G401.6 (cell line): Measurements from ENCODE around the gene ARFGEF3.
"Not testable (repeated sequence)": the region's sequence is repeated elsewhere in the genome, so short reads cannot be mapped to it uniquely, and the experiment has no call there.

Experiments used
- FAIRE-seq: peaks from 2 replicates; lab custom pipeline; 2012; peaks lifted over from hg19 to GRCh38; lab: Jason Lieb, UNC

Gene ARFGEF3

GRCh38 chr6:138161338-138162110 lies at the start of gene ARFGEF3:
Gene ARFGEF3 (plus strand): TSS chr6:138161939. CDS start chr6:138162087, 148 bp downstream.
- no peak for FAIRE-seq

DNA sequence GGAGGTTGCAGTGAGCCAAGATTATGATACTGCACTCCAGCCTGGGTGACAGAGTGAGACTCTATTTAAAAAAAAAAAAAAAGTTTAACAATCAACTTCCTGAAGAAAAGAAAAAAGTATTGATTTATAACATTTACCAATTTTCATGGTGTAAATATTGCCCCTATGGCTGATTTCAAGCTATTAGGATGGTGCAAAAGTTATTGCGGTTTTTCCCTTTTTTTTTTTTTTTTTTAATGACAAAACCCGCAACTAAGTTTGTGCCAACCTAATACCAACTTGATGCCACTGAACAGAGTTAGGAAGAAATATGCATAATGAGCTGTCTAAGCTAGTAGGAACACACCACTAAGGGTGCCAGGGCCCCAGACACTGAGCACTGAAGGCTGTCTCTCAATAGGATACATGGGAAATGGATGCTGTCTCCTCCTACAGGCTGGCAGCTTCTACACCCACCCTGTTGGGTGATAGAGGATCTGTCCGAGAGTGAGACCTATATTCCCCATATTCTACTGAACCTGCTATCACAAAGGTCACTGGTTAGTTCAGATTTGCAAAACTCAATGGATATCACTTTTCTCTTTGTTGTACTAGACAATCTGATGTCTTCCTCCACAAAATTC lies 48.0 kb upstream of the ARFGEF3 start:
- no peak for FAIRE-seq

DNA sequence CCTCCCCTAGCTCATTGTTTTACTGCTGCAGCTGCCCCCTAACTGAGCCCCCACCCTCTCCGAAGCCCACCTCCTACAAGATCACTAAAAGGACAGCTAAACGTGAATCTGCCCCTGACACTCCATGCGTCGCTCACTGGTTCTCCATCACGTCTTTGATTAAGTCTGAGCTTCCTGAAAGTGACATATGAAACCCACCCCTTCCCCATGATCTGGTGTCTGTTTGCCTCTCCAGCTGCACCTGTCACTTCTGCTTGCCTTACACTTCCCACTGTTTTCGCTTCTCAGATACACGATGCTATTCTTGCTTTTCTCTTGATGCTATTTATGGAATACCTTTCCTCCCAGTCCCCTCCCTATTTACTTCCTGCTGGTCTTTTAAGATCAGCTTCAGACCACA lies 46.5 kb upstream of the ARFGEF3 start:
- FAIRE-seq, result no peak

DNA sequence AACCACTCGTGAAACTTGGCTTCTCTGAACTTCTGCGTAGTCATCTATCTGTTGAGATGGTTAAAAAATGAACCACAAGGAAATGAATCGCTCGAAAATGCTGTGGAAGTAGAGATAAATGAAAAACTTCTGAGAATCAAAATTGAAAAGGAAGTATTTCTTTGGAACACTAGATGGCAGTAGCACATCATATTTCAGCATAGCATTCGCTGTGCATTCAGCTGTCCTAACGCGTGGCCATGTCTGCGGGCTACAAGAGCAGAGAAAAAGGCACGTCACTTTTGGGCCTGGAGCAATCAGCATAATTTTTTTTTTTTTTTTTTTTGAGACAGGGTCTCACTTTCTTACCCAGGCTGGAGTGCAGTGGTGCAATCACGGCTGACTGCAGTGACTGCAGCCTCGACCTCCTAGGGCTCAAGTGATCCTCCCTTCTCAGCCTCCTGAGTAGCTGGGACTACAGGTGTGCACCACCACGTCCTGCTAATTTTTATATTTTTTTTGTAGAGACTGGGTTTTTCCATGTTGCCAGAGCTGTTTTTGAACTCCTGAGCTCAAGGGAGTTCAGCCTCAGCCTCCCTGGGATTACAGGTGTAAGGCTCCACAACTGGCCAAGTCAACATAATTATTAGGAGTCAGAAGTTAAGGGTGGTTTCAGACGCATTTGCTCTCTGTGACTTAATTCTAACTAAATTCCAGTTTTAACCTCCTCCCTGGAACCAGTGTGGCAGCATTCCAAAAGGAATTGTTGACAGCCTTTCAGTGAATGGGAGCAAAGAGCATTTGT lies 45.7 kb upstream of the ARFGEF3 start:
- FAIRE-seq, result peak; percentile 89

DNA sequence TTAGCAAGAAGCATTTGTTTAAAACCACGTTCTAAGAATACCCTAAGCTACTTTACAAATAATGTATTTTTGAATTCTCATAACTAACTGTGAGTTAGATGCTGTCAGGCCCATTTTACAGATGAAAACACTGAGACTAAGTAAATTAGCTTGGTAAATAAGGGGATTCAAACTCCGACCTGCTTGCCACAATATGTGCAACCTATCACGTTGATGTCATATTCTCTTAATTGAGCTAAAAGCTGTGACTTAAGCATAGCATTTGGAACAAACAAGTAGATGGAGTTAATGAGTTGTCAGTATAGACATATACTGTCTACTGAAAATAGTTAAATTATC lies 45.1 kb upstream of the ARFGEF3 start:
- no peak for FAIRE-seq

DNA sequence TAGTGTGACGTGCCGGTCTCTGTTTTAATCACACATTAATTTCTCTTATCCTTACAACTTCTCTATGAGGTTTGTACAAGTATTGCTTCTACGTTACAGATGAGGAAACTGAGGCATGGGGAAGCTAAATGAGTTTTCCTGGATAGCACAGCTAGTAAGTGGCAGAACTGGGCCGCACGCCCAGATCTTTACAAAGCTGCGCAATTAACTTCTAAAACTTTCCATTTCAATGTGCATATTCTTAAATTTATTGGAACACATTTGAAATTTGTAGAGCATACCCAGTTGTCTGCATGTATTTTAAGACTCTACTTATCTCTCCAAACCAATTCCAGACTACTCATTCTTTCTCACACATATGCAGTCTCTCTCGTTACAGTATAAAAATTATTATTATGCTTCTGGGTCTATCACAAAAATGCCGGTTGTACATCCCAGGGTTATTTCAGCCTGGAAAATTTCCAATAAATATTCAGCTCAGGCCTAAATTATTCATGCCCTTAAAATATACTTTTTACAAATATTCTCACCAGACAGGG lies 44.3 kb upstream of the ARFGEF3 start:
- no peak for FAIRE-seq

- not testable (repeated sequence) for FAIRE-seq
These were observed 42.5 kb upstream of the ARFGEF3 start for GRCh38 chr6:138119229-138119628.

DNA sequence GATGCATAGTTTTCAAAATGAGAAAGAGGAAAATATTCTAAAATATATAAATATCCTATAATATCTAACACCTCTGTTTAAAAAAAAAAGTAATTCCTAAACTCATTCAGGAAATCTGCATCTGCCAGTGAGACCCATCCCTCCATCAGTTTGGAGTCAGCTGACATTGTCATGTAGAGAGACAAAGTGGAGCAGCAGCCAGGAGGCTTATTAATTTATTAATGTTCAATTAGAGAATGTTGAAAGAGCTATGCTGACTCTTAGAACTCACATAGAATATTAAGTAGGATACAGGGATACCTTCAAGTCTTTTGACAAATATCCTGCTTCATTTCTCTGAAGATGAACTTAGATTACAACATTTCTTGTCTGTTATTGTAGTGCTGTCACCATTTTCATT lies 41.8 kb upstream of the ARFGEF3 start:
- FAIRE-seq, result no peak

- no peak for FAIRE-seq
These were observed 37.6 kb upstream of the ARFGEF3 start for GRCh38 chr6:138124096-138124495.

- no peak for FAIRE-seq
These were observed 33.6 kb upstream of the ARFGEF3 start for GRCh38 chr6:138128096-138128495.

GRCh38 chr6:138129190-138129589 lies 32.5 kb upstream of the ARFGEF3 start:
- no peak for FAIRE-seq

- no peak for FAIRE-seq
These were observed 18.9 kb upstream of the ARFGEF3 start for GRCh38 chr6:138142806-138143205.

GRCh38 chr6:138145402-138145801 lies 16.3 kb upstream of the ARFGEF3 start:
- no peak for FAIRE-seq

GRCh38 chr6:138146544-138146943 lies 15.2 kb upstream of the ARFGEF3 start:
- no peak for FAIRE-seq

DNA sequence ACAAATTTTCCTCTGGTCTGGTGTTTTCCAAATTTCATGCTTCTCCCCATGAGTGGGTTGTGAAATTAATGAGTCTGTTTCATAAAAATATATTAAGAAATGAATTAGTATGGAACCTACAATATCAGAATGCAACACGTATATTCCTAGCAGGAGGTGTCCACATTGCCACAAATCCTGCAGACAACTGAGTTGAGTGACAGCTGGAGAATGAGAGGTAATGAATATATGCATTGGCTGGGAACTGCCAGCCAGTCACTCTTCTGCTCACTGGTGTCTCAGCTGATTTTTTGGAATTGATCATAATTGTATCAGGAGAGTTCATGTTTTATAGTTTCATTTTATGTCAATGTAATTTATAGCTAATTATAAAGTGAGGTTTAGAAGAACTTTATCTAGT lies 6.3 kb upstream of the ARFGEF3 start:
- no peak for FAIRE-seq

- FAIRE-seq, result no peak
These were observed 3.6 kb upstream of the ARFGEF3 start for GRCh38 chr6:138157986-138158638.

DNA sequence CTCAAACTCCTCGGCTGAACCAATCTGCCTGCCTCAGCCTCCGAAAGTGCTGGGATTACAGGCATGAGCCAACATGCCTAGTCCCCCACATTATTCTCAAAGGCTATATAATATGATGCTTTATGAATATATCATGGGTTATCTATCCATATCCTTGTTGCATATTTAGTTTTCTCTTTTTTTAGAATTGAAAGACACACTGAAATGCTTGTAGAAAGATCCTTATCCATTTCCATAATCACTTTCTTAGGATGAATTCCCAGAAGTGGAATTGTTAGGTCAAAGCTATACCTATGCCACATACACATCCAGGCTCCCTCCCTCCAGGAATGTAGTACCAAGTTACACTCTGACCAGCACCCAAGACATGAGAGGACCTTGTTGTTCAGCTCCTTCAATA lies 2.5 kb upstream of the ARFGEF3 start:
- FAIRE-seq, result no peak

DNA sequence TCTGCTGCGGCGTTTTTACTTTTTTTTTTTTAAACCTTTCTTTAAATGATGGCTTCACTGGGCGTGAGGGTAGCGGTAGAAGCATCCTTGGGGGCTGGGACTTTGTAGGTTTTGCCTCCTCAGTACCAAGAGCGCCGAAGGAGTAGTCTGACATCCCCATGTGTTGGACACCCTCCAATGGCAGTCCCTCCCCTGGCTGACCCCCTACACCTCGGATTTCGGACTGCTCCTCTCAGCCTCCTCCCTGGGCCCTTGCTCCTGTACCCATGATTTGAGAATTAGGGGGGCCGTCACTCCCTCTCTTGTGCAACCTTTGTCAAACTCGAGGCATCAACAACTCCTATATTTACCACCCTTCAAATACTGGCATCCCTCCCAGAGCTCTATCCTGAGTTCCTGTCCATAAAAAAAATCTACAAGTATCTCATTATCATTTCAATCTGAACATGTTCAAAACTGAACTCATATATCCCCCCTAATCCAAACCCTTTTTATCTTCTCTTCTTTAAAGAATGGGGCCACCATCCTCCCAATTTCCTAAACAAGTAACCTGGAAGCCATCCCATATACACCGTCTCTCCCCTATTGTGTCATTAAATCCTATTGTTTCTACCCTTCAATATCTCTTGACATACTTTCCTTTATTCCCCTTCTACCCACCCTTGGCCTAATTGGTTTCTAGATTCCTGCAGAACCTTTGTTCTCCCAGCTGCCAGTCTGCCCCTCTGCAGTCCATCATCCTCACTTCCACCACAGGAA lies 1.2 kb upstream of the ARFGEF3 start:
- FAIRE-seq, result no peak

DNA sequence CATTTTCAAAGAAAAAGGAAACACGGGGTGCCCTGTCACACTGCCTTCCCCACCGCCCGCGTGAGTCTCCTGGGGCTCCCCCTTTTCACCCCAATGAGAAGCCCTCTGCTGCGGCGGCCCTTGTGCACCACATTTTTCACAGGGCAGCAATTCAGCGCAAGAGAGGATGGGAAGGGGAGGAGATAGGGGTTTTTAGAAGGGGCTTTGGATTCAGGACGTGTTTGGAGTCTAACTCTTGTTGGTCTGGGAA lies 726 bp upstream of the ARFGEF3 start:
- no peak for FAIRE-seq

- FAIRE-seq, result no peak
These were observed 594 bp downstream of the ARFGEF3 start for GRCh38 chr6:138162111-138162954.

- no peak for FAIRE-seq
These were observed 1.3 kb downstream of the ARFGEF3 start for GRCh38 chr6:138162955-138163575.
